Colon (tissue), 2 donors: ENCODE results near the gene PIGS.
"Not testable (repeated sequence)": the region's sequence is repeated elsewhere in the genome, so short reads cannot be mapped to it uniquely, and the experiment has no call there.

Experiments
- FAIRE-seq: peaks from 2 replicates; lab custom pipeline; 2012; peaks lifted over from hg19 to GRCh38; lab: Jason Lieb, UNC
- donor health status: control.
- donor health status: control.

The PIGS gene

GRCh38 chr17:28571361-28572122 lies at the start of gene PIGS:
TSS of gene PIGS (minus strand) at chr17:28571524. CDS start at chr17:28571496, 28 bp downstream.
- no peak for FAIRE-seq

- FAIRE-seq = no peak
Measured at GRCh38 chr17:28620010-28620409, 48.7 kb upstream of the PIGS start.

DNA sequence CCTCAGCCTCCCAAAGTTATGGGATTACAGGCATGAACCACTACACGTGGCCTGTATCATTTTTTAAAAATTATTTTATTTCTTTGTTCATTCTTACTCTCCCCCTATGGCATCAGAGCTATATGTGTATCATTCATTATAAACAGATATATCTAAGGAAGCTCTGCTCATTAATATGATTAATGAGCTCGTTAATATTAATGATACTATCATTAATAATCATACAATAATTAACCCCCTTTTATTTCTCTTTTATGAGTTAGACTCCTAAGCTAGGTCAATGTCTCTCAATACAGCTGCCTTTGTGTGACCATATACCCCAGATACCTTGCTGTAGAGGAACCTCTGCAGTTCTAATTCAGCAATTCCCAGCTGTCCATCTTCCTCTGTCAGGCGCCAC lies 47.1 kb upstream of the PIGS start:
- no peak for FAIRE-seq

- no peak for FAIRE-seq
Measured at GRCh38 chr17:28616281-28616680, 45.0 kb upstream of the PIGS start.

DNA sequence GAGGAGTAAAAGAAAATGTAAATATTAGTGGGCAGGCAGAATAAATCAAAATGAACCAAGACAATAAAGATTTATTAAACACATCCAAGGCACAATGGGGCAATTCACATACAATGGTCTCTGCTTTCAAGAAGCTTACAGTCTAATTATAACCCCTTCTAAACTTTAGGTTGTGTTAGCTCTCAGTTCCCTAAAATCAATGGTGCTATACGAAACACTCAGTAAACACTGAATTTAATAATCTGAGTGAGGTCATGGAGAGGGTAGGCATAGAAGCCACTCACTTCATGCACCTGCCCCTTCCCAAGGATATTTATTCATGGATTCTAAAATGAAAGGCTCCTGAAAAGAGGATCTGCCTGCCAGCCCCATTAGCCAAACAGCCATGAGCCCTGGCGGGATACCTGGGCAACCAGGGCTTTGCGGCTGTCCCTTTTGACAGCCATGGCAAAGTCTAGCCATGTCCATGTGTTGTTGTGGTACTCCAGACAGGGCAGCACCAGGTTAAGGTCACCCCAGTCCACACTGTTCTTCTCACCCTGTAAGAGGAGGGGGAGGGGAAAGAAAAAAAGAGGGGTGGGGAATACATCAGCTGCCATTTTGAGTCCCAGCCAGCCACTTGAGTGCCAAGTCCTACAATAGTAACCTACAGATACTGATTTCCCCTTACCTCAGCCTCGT lies 44.1 kb upstream of the PIGS start:
- FAIRE-seq = no peak

GRCh38 chr17:28613931-28614381 lies 42.6 kb upstream of the PIGS start, which contains the start of gene RSKR:
TSS of gene RSKR (minus strand) at chr17:28614185. CDS start at chr17:28614161, 24 bp downstream.
- no peak for FAIRE-seq

GRCh38 chr17:28612936-28613872 lies 41.9 kb upstream of the PIGS start:
- FAIRE-seq = no peak

DNA sequence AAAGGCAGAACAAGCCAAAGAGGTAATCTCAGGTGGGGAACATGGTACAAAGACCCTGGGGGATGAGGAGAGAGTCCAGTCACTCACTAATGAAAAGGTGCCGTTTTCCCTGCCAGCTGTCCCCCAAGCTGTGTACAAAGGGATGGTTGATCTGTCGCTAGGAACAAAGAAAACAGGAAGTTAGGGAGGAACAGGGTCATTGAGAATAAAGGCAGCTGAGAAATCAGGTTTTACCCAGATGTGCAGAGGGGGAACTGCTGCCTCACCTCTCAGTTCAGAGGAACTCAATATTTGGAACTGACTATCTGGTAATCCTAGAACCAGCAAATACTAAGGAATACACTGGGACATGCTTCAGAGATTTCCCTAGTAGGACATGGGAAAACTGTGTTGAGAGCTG lies 41.2 kb upstream of the PIGS start:
- FAIRE-seq = no peak

GRCh38 chr17:28610376-28610775 lies 39.1 kb upstream of the PIGS start:
- no peak for FAIRE-seq

- FAIRE-seq = not testable (repeated sequence)
Measured at GRCh38 chr17:28604031-28604430, 32.7 kb upstream of the PIGS start.

GRCh38 chr17:28599311-28600184 lies 28.2 kb upstream of the PIGS start:
- no peak for FAIRE-seq

- FAIRE-seq = no peak
Measured at GRCh38 chr17:28598799-28599310, 27.5 kb upstream of the PIGS start, which contains the start of gene SPAG5. TSS of gene SPAG5 (minus strand) at chr17:28599025. CDS start at chr17:28598946, 79 bp downstream.

- no peak for FAIRE-seq
Measured at GRCh38 chr17:28598389-28598788, 27.1 kb upstream of the PIGS start.

DNA sequence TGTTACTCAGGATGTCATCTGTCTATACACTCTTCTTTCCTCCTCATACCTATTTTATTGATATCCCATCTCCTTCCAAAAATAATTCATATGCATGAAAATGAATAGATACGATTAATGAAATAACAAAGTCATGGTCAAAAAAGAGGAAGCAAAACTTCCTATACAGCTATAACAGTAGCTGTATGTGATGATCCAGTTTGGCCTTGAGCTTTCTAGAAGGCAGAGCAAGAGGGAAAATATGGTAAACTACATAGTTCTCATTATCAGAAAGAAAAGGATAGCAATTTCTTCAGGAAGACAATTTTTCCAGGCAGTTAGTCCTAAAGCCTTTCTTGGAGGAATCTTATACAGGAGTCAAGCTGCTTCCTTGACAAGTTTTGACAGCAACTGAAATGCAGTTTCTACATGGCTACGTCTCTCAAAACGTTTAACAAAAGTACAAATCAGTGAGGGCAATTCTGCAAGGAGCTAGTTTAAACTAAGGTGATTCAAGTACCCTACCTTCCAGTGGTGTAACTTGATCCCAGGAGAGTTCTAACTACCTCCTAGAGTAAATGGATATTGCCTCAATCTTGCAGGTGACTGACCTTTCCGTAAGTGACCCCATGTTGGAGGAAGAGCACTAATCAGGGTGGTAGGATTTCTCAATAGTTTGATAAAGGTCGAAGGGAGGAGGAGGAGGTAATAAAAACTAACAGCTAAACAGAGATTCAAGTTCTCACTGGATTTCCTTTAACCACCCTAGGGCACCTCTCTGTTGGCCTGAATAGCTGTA lies 26.5 kb upstream of the PIGS start:
- FAIRE-seq = no peak

GRCh38 chr17:28592260-28592659 lies 20.9 kb upstream of the PIGS start:
- no peak for FAIRE-seq

GRCh38 chr17:28585851-28586250 lies 14.5 kb upstream of the PIGS start:
- no peak for FAIRE-seq

DNA sequence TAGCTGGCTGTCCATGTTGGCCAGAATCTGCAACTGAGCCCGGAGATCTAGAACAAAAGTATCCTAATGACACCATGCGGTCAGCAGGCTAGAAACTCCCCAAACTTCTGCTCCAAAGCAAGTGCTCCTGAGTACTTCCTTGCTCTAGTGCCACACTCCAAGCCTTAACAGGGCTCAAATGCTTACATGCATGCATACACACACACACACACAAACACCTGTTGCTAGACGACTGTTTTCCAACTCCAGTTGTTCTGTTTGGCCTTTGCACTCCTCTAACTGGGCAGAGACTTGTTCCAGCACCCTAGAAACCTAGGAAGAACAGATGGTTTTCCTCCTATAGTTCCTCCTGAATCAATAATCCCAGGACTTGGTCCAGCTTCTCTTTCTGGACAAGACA lies 13.1 kb upstream of the PIGS start:
- FAIRE-seq = no peak

- no peak for FAIRE-seq
Measured at GRCh38 chr17:28582513-28582912, 11.2 kb upstream of the PIGS start.

- FAIRE-seq = no peak
Measured at GRCh38 chr17:28580959-28581358, 9.6 kb upstream of the PIGS start.

DNA sequence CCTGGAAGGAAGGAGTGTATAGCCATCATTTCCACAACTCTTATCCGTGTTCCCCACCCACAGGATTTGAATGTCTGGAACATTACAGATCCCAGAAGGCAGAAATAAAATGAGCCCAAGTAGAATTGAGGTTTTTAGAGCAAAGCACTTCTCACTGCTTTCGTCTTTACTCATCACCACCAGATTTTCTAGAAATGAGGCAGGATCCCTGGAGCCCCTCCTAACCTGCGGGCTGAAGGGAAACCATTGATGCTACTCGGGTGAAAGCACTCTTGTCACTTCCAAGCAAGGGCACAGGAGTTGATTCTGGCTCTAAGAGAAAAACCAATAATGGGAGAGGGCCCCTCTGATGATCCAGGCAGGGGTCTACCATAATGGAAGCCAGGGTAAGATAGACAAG lies 8.2 kb upstream of the PIGS start:
- FAIRE-seq = no peak
